ENCODE measurements around the gene MGST3. TPM values are rescaled to one million over a fixed set of nuclear protein-coding genes. Genes with fewer than 3 reads are reported as not detected.

MGST3 gene
- polyA plus RNA-seq, 1 of the 3 experiments (the other 2 are of a cell fraction) = 270 TPM

- Histone ChIP-seq H4K20me1 (ENCODE audit: insufficient read depth) (no peaks in the 10 kb centered on the region), H3K27ac (ENCODE audit: low read depth in 2 of 2, low read length in 1 of 2) (no peak overlapping the region), H3K4me1 (ENCODE audit: control insufficient read depth in 1 of 2, insufficient read depth in 2 of 2, low read depth in 1 of 2, low read length in 1 of 2) (no peaks in the 10 kb centered on the region), H2AFZ (ENCODE audit: low read depth) (no peak overlapping the region), H3K9ac (no peak overlapping the region), H3F3A (replicated peaks; ENCODE audit: insufficient read depth) (no peaks in the 10 kb centered on the region), H3K9me3 (no peaks in the 10 kb centered on the region), H3K9me2 (no peaks in the 10 kb centered on the region), H3K79me2 (ENCODE audit: insufficient read depth) (0 out of 2 replicates have a peak, but pooled peaks cover 2% of the 10 kb centered on the region), H3K4me3 (ENCODE audit: low read depth in 2 of 2, low read length in 1 of 2) (no peak overlapping the region), H3K27me3 (ENCODE audit: insufficient read depth) (no peaks in the 10 kb centered on the region), H3K4me2 (no peak overlapping the region), H3K36me3 (replicated peaks in 1 of 2; ENCODE audit: control insufficient read depth in 1 of 2, insufficient read depth in 2 of 2, low read length in 1 of 2) (peaks cover 59 to 66% of the 10 kb centered on the region in 2 experiments)
- ChIA-PET POLR2A (no interaction called here), CTCF (no interaction called here)
- TF ChIP-seq, protein P1, sequence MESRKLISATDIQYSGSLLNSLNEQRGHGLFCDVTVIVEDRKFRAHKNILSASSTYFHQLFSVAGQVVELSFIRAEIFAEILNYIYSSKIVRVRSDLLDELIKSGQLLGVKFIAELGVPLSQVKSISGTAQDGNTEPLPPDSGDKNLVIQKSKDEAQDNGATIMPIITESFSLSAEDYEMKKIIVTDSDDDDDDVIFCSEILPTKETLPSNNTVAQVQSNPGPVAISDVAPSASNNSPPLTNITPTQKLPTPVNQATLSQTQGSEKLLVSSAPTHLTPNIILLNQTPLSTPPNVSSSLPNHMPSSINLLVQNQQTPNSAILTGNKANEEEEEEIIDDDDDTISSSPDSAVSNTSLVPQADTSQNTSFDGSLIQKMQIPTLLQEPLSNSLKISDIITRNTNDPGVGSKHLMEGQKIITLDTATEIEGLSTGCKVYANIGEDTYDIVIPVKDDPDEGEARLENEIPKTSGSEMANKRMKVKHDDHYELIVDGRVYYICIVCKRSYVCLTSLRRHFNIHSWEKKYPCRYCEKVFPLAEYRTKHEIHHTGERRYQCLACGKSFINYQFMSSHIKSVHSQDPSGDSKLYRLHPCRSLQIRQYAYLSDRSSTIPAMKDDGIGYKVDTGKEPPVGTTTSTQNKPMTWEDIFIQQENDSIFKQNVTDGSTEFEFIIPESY (IDR thresholded peaks at IDR 0.05; ENCODE audit: borderline replicate concordance, low read depth) = no peak
- no peak for TF ChIP-seq MEF2A (IDR thresholded peaks at IDR 0.05; ENCODE audit: borderline replicate concordance, low read depth)
- TF ChIP-seq EP300 (IDR thresholded peaks at IDR 0.05; ENCODE audit: borderline replicate concordance in 1 of 2, low read depth in 1 of 2, low read length in 1 of 2) = no peak
- TF ChIP-seq GABPA (IDR thresholded peaks at IDR 0.05; ENCODE audit: low read depth) = no peak
- no peak for TF ChIP-seq RFX5 (IDR thresholded peaks at IDR 0.05; ENCODE audit: low read length)
- no peak for TF ChIP-seq IRF3 (IDR thresholded peaks at IDR 0.05; ENCODE audit: low read depth, low read length)
- TF ChIP-seq NRF1 (IDR thresholded peaks at IDR 0.05; ENCODE audit: low read depth, low read length) = no peak
- TF ChIP-seq, protein P2, sequence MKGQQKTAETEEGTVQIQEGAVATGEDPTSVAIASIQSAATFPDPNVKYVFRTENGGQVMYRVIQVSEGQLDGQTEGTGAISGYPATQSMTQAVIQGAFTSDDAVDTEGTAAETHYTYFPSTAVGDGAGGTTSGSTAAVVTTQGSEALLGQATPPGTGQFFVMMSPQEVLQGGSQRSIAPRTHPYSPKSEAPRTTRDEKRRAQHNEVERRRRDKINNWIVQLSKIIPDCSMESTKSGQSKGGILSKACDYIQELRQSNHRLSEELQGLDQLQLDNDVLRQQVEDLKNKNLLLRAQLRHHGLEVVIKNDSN (IDR thresholded peaks at IDR 0.05; ENCODE audit: borderline replicate concordance, low read depth) = no peak
- WGBS (ENCODE audit: low lambda C conversion rate) = 100% methylated on average over 3 of the region's 3 CpGs
- DNase-seq = no peak
Observed at GRCh38 chr1:165668184-165668583, 37.1 kb downstream of the MGST3 start.

GRCh38 chr1:165671526-165671925 lies 40.5 kb downstream of the MGST3 start:
- no peak overlapping the region for H3K9ac ChIP-seq
- H2AFZ ChIP-seq (ENCODE audit: low read depth) = no peak overlapping the region
- TF ChIP-seq YY1 (IDR thresholded peaks at IDR 0.05; ENCODE audit: low read depth) = no peak
- no peak for TF ChIP-seq EZH2phosphoT487 (IDR thresholded peaks at IDR 0.05; ENCODE audit: borderline replicate concordance, low read depth)
- TF ChIP-seq TAF1 (IDR thresholded peaks at IDR 0.05; ENCODE audit: borderline replicate concordance, low read depth, low read length) = no peak
- TF ChIP-seq, protein P3, sequence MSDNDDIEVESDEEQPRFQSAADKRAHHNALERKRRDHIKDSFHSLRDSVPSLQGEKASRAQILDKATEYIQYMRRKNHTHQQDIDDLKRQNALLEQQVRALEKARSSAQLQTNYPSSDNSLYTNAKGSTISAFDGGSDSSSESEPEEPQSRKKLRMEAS (IDR thresholded peaks at IDR 0.05; ENCODE audit: low read depth) = no peak
- TF ChIP-seq MEF2A (IDR thresholded peaks at IDR 0.05; ENCODE audit: borderline replicate concordance, low read depth) = no peak
- TF ChIP-seq RCOR1 (IDR thresholded peaks at IDR 0.05; ENCODE audit: low read length) = no peak
- TF ChIP-seq TEAD4 (IDR thresholded peaks at IDR 0.05; ENCODE audit: borderline replicate concordance, insufficient read depth) = no peak
- H3K4me2 ChIP-seq = no peak overlapping the region
- 0 out of 2 replicates have a peak, but pooled peaks cover 2% of the 10 kb centered on the region for H3K79me2 ChIP-seq (ENCODE audit: insufficient read depth)
- WGBS (ENCODE audit: low lambda C conversion rate) = 98% methylated on average over 2 of the region's 2 CpGs
- H3K27ac ChIP-seq (ENCODE audit: low read depth in 2 of 2, low read length in 1 of 2) = no peak overlapping the region
- H3K9me3 ChIP-seq = no peaks in the 10 kb centered on the region
- no peaks in the 10 kb centered on the region for H3K27me3 ChIP-seq (ENCODE audit: insufficient read depth)
- DNase-seq = no peak
- peaks cover 4% of the 10 kb centered on the region for H3F3A ChIP-seq (replicated peaks; ENCODE audit: insufficient read depth)
- no peaks in the 10 kb centered on the region for H3K9me2 ChIP-seq
- H4K20me1 ChIP-seq (ENCODE audit: insufficient read depth) = no peaks in the 10 kb centered on the region
- no peaks in the 10 kb centered on the region for H3K4me1 ChIP-seq (ENCODE audit: control insufficient read depth in 1 of 2, insufficient read depth in 2 of 2, low read depth in 1 of 2, low read length in 1 of 2)
- peaks cover 41 to 58% of the 10 kb centered on the region in 2 experiments for H3K36me3 ChIP-seq (replicated peaks in 1 of 2; ENCODE audit: control insufficient read depth in 1 of 2, insufficient read depth in 2 of 2, low read length in 1 of 2)
- ChIA-PET CTCF (no interaction called here), POLR2A (no interaction called here)
- H3K4me3 ChIP-seq (ENCODE audit: low read depth in 2 of 2, low read length in 1 of 2) = no peak overlapping the region
